GM12801 (cell line): ENCODE results near the gene NUDT8.

Source experiments
- CTCF ChIP-seq: IDR thresholded peaks from one replicate; pipeline ENCODE4 v1.5.1; 2011; ENCODE audit warnings: control low read depth; ENCODE audit not compliant: insufficient read length; ENCODE audit errors: extremely low read depth

Gene NUDT8

GRCh38 chr11:67584205-67584880 is 45.4 kb downstream of the NUDT8 start:
- no peak for TF ChIP-seq CTCF

GRCh38 chr11:67583247-67584204 is 46.2 kb downstream of the NUDT8 start, which contains the start of gene GSTP1:
GSTP1 (plus strand) TSS chr11:67583812; CDS start chr11:67583844, 32 bp downstream.
- no peak for TF ChIP-seq CTCF

GRCh38 chr11:67582011-67582410 is 47.7 kb downstream of the NUDT8 start:
- TF ChIP-seq CTCF, result no peak

- TF ChIP-seq CTCF, result no peak
Observed at GRCh38 chr11:67581469-67581868, 48.3 kb downstream of the NUDT8 start.

- TF ChIP-seq CTCF, result no peak
Observed at GRCh38 chr11:67577951-67578350, 51.8 kb downstream of the NUDT8 start.
